Dedifferentiated amniotic fluid mesenchymal stem cell (primary cell): Measurements from ENCODE around the gene LSM3.

ENCODE experiments used
- DNase-seq: peaks from one replicate; pipeline ENCODE4 v3.0.0-alpha.2; 2016; ENCODE audit errors: extremely low spot score

Gene LSM3

DNA sequence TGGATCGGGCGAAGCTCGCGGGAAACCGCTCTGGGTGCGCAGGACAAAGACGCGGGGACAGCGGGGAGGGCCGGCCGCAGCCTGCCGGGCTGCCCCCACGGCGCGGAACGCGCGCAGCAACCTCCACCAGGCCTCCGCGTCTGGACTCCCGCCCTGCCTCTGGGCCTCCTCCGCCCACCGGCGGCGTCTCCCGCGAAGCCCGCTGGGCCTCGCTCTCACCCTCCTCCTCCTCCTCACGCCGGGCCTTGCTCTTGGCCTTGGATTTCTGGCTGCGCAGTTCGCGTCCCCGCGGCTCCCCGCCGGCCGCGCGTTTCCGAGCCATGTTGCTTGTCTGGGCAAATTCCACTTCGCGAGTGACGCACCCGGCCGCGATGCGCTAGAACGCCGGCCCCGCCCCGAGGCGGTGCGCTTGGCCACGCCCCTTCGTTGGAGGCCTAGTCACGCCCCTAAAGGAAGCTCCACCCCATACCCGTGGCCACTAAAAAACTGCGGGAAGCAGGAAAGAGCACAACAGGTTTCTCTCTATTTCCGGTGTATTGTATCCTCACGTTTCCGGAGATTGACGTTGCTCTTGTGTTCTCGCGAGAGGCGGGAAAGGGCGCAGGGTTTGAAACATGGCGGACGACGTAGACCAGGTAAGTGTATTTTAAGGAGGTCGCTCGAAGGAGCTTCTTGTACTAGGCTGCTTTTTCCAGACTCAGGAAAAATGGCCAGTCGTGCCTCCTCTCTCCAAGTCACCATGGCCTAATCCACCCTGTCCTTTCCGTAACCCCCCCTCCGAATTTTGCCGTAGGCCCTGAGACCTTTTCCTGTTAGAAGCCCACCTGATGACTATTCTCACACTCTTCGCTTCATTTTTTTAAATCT lies at the start of gene LSM3, which contains the start of gene XPC:
Gene LSM3 (plus strand): TSS at position 571 of the 867 bp plus-strand sequence. CDS start 44 bp downstream, at position 615.
Gene XPC (minus strand): TSS at position 355 of the 867 bp plus-strand sequence. CDS start 33 bp downstream, at position 322.
- peak; percentile 100 for DNase-seq

DNA sequence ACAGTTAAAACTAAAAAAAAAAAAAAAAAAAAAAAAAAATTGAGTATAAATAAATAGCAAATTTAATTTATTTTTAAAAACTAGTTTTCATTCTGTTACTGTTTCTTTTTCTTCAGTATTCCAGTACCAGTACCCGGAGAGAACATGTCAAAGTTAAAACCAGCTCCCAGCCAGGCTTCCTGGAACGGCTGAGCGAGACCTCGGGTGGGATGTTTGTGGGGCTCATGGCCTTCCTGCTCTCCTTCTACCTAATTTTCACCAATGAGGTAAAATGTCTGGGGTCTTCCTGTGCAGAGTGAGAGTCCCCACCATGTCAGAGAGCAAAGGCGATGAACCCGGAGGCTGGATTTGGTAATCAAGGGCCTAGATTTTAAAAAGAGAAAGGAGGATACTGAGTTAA lies 49.3 kb upstream of the LSM3 start:
- DNase-seq = no peak

DNA sequence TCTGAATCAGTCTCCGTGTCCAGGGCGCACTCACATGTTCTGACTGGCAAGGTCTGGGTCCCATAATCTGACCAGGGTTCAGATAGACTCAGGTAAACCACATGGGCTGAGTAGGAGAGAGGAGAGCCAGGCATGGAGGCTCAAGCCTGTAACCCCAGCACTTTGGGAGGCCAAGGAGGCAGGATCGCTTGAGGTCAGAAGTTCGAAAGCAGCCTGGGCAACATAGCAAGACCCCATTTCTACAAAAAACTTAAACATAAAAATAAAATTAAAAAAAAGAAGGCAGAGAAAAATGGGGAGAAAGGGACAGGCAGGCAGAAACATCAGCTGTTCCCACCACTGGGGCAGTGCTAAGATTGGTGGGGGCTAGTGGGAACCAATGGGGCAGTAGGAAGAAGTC lies 48.4 kb upstream of the LSM3 start:
- no peak for DNase-seq

DNA sequence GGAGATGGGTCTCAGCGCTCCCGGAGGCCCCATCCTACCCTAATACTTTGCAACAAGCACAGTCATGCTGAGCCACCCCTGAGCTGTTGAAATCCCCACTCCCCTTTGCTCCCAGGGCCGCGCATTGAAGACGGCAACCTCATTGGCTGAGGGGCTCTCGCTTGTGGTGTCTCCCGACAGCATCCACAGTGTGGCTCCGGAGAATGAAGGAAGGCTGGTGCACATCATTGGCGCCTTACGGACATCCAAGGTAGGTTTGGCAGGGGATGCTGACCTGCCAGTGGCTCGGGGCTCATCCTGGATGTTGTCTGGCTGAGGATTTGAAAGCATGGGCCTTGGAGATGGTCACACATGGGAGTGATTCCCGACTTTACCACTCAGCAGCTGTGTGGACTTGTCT lies 47.9 kb upstream of the LSM3 start:
- DNase-seq = no peak

DNA sequence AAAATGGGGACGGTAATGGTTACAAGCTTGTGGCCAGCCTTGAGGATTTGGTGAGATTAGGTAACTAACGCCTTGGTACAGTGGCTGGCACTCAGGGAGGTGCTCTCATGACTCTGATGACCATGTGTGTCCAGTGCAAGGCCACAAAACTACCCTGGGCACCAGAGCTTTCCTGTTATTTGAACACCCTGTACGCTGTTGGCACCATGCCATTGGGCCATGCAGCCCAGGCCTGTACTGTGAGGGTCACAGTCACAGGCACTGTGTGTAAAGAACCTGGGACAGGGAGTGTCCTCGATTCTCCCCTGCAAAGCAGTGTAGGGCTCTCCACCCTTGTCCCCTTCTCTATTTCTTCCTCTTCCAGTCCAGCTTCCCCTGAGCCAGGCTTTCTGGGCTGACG lies 47.5 kb upstream of the LSM3 start:
- no peak for DNase-seq

DNA sequence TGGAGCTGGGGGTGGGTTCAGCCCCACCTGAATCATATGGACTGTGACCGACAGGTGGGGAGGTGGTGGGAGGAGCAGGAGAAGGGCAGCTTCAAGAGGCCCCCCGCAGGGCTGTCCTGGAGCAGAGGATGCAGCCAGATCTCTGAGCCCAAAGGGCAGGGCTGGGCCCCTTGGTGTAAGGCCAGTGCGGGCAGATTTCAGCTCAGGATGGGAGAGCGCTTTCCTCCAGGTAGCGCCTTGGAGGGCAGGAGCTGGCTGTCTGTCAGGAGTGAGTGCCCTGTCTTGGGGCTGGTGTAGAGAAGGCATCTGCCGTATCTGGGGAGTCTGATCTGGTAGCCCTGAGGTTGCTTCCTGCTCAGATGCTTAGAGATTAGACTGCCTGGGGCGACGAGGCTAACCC lies 46.5 kb upstream of the LSM3 start:
- DNase-seq = no peak

DNA sequence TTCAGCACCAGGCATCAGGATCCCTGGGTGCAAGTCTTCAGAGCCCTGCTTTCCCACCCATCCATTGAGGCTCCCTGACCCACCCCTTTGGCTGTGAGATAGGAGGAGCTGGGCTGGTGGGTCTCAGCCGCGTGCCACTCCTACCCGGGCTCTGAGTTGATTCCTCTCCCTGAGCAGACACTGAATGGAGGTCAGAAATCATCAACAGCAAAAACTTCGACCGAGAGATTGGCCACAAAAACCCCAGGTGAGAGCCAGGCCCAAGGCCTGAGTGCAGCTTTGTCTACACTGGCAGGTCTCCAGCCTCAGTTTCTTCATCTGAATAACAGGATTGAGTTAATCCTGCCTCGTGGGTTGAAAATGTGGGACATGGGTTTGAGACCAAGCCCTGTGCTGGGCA lies 45.9 kb upstream of the LSM3 start:
- DNase-seq = no peak

DNA sequence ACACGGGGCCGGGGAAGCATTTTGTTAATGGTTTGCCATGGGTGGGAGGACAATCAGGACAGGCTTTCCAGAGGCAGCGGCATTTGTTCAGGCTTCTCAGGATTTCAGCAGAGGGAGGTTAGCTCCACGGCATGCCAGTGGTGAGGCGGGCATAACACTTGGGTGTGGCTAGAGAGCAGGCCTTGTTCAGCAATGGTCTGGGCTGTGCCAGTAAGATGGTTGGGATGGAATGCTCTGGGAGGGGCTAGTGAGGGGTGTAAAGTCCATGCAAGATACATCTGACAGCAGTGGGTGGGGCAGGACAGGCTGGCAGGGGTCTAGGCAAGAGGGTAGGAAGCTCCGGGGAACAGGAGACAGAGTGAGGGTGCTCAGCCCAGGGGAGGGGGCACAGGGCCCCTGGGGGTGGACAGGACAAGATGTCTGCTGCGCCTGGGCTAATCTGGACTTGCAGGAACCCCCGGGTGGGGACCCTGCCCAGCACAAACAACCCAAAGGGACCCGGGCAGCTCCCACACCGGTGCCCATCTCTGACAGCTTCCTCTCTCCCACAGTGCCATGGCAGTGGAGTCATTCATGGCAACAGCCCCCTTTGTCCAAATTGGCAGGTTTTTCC lies 45.3 kb upstream of the LSM3 start:
- no peak for DNase-seq

DNA sequence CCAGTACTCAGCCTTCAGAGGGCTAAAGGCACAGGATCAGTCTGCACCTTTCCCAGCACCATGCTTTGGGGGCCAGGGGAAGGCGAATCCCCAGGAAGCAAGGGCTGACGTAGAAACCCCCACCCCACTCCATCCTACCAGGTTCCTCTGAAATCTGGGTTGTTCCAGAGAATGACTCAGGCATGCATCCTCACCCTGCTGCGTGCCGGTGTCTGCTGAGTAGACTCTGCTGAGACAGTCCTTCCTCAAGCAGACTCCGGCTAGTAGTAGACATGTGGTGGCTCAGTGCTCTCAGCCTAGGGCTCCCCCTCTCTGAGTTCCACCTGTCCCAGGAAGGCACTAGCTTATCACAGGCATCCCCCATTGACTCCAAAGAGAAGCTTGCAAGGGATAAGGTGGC lies 44.7 kb upstream of the LSM3 start:
- DNase-seq = no peak

DNA sequence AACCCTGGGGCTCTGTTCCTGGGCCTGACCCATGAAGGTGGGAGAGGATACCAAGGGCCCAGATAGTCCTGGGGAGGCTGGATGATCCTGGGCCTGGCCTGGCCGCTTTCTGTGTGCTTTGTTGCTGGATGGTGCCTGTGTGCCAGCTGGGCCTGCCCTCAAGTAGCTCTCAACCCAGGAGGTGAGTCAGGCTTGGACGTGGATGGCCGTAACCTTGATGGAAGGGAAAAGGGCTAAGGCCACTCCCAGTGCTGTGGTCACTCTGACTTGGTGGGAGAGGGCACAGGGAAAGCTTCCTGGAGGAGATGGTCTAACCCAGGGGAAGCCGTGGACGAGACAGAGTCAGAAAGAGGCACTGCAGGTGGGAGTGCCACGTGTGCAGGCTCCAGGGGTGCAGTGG lies 44.3 kb upstream of the LSM3 start:
- DNase-seq = no peak

DNA sequence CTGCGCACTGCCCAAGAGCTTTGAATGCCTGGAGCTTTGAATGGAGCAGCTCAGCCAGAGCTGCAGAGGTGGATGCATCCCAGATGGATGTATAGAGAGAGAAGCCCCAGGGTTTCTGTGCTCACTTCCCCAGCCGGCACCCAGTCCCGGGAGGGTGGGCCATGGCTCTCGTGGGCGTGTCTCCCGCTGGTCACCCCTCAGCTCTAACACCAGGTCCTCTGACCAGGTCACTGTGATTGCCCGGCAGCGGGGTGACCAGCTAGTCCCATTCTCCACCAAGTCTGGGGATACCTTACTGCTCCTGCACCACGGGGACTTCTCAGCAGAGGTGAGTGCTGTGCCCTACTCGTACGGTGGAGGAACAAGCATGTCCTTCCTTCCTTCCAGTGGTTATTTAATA lies 43.0 kb upstream of the LSM3 start:
- no peak for DNase-seq

DNA sequence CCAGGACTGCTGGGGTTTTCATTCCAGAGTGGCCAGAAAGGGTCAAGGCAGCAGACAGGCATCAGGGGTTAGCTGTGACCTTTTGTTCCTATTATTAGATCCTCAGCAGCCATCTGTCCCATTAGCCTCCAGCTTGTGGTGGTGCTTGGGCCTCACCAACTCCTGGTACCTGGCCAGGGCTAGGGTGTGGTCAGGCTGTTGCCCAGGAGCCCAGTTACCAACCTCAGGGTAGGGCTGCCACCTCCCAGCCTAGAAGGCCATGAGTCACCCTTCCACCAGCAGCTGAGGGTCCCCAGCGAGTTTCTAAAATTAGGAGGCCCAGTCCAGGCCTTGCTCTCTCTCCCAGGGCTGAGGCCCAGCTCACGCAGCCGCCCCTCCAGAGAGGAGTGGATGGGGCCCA lies 41.6 kb upstream of the LSM3 start:
- no peak for DNase-seq

DNA sequence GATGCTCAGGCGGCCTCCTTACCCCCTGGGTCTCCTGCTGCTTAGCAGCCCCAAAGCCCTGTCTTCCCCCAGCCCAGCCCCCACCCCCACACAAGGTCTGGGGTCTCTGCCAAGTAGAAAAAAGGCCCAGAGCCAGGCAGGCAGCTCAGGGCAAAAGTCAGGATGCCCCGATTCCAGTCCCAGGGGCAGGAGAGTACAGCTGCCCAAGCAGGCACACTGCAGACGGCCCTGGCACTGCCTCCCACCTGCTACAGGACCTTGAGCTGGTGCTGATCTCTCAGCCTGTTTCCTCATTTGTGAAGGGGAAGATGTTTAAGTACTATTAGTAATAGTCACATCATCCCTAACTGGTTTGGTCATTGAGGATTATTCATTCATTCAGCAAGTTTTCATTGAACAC lies 41.2 kb upstream of the LSM3 start:
- DNase-seq = no peak

DNA sequence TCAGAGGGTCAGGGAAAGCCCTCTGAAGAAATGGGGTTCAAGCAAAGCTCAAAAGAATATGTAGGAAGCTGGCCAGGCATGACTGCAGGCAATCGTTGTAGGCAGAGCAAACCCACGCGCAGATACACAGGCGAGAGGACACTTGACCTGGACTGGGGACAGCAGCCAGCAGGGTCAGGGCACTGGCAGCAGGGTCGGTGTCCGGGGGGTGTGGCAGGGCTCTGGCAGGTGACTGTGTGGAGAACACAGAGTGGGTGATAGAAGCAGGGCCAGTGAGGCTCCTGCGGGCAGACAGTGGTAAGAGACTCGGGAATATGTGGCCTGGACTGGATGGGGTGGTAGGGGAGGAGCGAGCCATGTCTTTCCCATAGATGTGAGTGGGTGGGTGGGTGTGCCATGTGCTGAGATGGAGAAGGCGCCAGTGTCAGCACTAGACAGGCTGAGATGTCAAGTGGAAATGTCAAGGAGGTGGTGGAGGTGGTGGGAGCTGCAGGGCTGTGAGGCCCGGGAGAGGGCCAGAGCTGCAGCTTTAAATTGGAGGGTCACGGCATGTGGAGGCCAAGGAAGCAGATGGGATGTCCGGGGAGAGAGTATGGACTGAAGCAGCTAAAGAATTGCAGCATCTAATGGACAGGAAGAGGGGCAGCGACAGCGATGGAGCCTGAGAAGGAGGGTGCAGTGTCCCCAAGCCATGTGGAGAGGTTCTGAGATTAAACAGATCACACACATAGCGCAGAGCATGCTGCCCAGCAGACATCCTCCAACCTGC lies 40.3 kb upstream of the LSM3 start:
- no peak for DNase-seq

DNA sequence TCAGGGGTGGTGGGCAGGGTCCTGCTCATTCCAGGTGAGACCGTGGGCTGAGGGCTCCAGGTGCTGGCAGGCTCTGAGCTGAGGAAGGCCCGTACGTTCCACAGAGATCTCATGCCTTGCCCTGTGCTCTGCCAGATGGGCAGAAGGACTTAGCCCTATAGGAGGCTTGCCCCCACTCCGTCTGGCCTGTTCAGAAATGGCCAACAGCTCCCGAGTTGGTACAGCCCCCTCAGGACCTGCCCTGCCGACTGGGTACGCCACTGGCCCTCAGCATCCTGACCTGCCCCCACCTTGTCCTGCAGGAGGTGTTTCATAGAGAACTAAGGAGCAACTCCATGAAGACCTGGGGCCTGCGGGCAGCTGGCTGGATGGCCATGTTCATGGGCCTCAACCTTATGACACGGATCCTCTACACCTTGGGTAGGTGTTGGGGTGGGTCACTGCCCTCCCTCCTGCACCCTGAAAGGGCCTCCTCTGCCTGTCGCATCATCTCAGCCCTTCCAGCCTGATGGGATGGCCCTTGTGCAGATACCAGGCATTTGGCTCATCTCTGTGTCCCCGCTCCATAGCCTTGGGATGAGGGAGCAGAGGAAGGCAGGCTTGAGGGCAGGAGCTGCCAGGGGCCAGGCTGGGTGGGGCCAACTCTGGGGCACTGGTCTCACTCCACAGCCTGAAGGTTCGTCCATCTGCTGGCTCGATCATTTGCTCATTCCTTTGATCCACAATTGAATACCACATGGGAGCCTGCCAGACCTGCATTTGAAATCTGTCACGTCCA lies 39.5 kb upstream of the LSM3 start:
- DNase-seq = no peak

DNA sequence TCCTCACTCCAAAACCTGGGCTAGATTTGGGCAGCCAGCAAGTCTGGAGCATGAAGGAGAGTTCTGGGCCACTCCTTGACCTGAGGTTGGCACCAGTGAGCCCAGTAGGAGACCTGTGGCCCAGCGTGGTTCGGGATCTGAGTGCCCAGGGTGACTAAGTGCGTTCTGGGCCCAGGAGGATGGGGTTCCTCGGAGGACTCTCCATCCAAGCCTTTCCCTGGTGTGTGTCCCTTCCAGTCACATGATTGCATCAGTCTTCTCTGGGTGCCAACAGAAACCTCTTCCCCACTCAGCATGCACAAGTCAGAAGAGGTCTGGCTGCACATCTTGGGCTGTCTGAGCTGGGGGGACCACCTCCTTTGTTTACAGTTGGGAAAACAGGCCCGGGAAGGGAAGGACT lies 38.8 kb upstream of the LSM3 start:
- no peak for DNase-seq

DNA sequence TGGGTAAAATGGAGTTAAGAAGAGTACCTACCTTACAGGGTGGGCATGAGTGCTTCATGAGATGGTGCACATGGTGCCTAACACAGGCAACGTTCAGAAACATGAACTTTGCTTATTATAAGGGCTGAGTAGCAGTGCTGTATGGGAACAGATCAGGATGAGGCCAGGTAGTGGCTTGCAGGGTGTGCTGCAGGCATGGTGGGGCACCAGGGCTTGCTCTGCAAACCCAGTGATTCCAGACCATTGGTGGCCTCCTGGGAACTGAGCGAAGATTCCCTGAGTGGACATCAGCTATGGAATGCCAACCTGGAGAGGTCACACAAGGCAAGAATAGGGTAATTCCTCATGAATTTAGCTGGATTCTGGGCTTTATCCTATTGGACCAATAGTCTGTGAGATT lies 37.9 kb upstream of the LSM3 start:
- DNase-seq = no peak

DNA sequence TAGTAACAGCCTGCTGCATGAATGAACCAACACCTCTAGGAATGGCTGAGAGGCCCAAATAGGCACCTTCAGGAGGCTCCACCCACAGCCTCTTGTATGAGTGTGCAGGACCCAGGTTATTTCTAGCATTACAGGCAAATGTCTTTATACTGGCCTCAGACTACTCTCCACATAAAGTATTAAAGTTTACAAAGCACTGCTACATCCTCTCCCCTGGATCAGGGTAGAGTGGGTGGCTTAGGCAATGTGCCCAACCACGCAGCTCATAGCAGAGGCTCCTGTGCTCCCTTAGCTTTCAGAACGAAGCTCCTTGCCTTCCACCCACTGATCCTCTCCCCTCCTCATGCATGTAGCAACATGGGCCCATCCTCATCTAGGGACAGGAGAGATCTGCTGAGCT lies 37.5 kb upstream of the LSM3 start:
- no peak for DNase-seq

DNA sequence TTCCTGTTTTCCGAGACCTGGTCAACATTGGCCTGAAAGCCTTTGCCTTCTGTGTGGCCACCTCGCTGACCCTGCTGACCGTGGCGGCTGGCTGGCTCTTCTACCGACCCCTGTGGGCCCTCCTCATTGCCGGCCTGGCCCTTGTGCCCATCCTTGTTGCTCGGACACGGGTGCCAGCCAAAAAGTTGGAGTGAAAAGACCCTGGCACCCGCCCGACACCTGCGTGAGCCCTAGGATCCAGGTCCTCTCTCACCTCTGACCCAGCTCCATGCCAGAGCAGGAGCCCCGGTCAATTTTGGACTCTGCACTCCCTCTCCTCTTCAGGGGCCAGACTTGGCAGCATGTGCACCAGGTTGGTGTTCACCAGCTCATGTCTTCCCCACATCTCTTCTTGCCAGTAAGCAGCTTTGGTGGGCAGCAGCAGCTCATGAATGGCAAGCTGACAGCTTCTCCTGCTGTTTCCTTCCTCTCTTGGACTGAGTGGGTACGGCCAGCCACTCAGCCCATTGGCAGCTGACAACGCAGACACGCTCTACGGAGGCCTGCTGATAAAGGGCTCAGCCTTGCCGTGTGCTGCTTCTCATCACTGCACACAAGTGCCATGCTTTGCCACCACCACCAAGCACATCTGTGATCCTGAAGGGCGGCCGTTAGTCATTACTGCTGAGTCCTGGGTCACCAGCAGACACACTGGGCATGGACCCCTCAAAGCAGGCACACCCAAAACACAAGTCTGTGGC lies 36.8 kb upstream of the LSM3 start:
- no peak for DNase-seq

DNA sequence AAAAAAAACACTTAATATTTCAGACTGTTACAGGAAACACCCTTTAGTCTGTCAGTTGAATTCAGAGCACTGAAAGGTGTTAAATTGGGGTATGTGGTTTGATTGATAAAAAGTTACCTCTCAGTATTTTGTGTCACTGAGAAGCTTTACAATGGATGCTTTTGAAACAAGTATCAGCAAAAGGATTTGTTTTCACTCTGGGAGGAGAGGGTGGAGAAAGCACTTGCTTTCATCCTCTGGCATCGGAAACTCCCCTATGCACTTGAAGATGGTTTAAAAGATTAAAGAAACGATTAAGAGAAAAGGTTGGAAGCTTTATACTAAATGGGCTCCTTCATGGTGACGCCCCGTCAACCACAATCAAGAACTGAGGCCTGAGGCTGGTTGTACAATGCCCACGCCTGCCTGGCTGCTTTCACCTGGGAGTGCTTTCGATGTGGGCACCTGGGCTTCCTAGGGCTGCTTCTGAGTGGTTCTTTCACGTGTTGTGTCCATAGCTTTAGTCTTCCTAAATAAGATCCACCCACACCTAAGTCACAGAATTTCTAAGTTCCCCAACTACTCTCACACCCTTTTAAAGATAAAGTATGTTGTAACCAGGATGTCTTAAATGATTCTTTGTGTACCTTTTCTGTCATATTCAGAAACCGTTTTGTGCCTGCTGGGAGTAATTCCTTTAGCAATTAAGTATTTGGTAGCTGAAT lies 35.9 kb upstream of the LSM3 start:
- no peak for DNase-seq
